Bronchial epithelial cell (primary cell): ENCODE results near the gene ENPP3. TPM values are rescaled to one million over a fixed set of nuclear protein-coding genes. Genes with fewer than 3 reads are reported as not detected.

Experiments
- DNase-seq: peaks from one replicate; pipeline ENCODE4 v3.0.0-alpha.2; 2010; ENCODE audit warnings: low read depth
- FAIRE-seq: peaks from 2 replicates; lab custom pipeline; 2011; peaks lifted over from hg19 to GRCh38; lab: Jason Lieb, UNC
- H3K27me3 ChIP-seq: 2 replicates; pipeline ENCODE4 v1.5.1; 2011; ENCODE audit warnings: low read length; ENCODE audit not compliant: control insufficient read depth, insufficient read depth
- H3K36me3 ChIP-seq: 2 replicates; pipeline ENCODE4 v1.5.1; 2011; ENCODE audit warnings: low read length; ENCODE audit not compliant: control insufficient read depth, insufficient read depth
- H3K4me3 ChIP-seq: 2 replicates; pipeline ENCODE4 v1.5.1; 2011; ENCODE audit warnings: mild to moderate bottlenecking, low read depth, low read length, control low read depth
- CTCF ChIP-seq: IDR thresholded peaks from 2 replicates; pipeline ENCODE4 v1.5.1; 2011; ENCODE audit warnings: mild to moderate bottlenecking, moderate library complexity, low read length, control low read depth, inconsistent platforms; ENCODE audit not compliant: insufficient read depth, severe bottlenecking
- total RNA-seq: library from RNA; depleted of rRNA; stranded (reverse); fragments of >200 nt; gene quantifications from 2 replicates; pipeline ENCODE4 v1.2.1, GENCODE V29; 2014

Gene ENPP3
- total RNA-seq, 1 donor from 2014 or later, result not detected

- FAIRE-seq (no peak), DNase-seq (no peak)
- H3K36me3 ChIP-seq, result no peaks in the 10 kb centered on the region
These were observed 143.5 kb downstream of the ENPP3 start for GRCh38 chr6:131780600-131780999.

GRCh38 chr6:131781687-131782086 is 144.6 kb downstream of the ENPP3 start:
- DNase-seq, result no peak
- no peaks in the 10 kb centered on the region for H3K27me3 ChIP-seq
- no peaks in the 10 kb centered on the region for H3K36me3 ChIP-seq
- FAIRE-seq, result no peak
- no peak overlapping the region for H3K4me3 ChIP-seq
- no peak for TF ChIP-seq CTCF

More at GRCh38 chr6:131780600-131780999, 143.5 kb downstream of the ENPP3 start:
- H3K4me3 ChIP-seq, result no peak overlapping the region
- no peaks in the 10 kb centered on the region for H3K27me3 ChIP-seq
- no peak for TF ChIP-seq CTCF

GRCh38 chr6:131782764-131783163 is 145.7 kb downstream of the ENPP3 start:
- Histone ChIP-seq H3K4me3 (no peak overlapping the region), H3K36me3 (no peaks in the 10 kb centered on the region), H3K27me3 (no peaks in the 10 kb centered on the region)
- FAIRE-seq, result no peak
- peak; percentile 22 for DNase-seq
- peak; percentile 44 for TF ChIP-seq CTCF

GRCh38 chr6:131784561-131784960 is 147.5 kb downstream of the ENPP3 start:
- Histone ChIP-seq H3K36me3 (no peaks in the 10 kb centered on the region), H3K27me3 (no peaks in the 10 kb centered on the region), H3K4me3 (no peak overlapping the region)
- no peak for FAIRE-seq
- no peak for TF ChIP-seq CTCF
- DNase-seq, result no peak

GRCh38 chr6:131787079-131787478 is 150.0 kb downstream of the ENPP3 start:
- TF ChIP-seq CTCF, result no peak

GRCh38 chr6:131787766-131788712 is 150.9 kb downstream of the ENPP3 start:
- FAIRE-seq (no peak), DNase-seq (no peak)
- TF ChIP-seq CTCF, result no peak
- Histone ChIP-seq H3K36me3 (no peaks in the 10 kb centered on the region), H3K27me3 (no peaks in the 10 kb centered on the region), H3K4me3 (no peak overlapping the region)

More at GRCh38 chr6:131787079-131787478, 150.0 kb downstream of the ENPP3 start:
- H3K4me3 ChIP-seq, result no peak overlapping the region
- H3K27me3 ChIP-seq, result no peaks in the 10 kb centered on the region
- DNase-seq, result no peak
- no peaks in the 10 kb centered on the region for H3K36me3 ChIP-seq
- FAIRE-seq, result no peak
